ENCODE data around the gene DRC3.

The DRC3 gene

DNA sequence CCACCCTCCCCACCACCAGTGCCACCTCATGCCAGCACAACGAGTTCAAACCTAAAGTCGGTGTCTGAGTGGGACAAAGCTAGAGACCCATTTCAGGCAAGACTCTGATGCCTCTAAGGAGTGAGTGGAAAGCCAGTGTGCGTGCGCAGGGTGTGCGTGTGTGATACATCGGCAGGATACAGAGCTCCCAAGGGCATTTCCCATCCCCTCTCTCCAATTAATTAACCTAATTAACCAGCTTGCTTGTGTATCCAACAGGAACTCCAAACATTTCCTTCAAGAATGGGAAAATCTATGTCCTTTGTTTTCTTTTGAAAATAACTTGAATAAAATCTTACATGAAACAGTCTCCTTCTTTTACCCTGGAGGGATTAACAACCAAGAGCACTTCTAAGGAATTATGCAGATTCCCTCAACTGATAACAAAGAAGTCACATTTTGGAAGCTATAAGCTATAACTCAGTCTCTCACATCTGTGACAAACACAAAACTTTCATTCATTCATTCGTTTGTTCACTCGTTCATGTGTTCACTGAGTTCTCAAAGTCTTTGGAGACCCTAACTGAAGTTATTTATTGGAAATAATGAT lies 56.4 kb downstream of the DRC3 start:
- FAIRE-seq: no peak
- TF ChIP-seq POLR2A (IDR thresholded peaks at IDR 0.05; ENCODE audit: low read depth, low read length): no peak
- TF ChIP-seq TAF1 (IDR thresholded peaks at IDR 0.05; ENCODE audit: borderline replicate concordance, low read depth, low read length): no peak
- TF ChIP-seq POLR2AphosphoS5 (IDR thresholded peaks at IDR 0.05; ENCODE audit: low read depth, low read length): no peak
- DNase-seq (ENCODE audit: insufficient read length): no peak

DNA sequence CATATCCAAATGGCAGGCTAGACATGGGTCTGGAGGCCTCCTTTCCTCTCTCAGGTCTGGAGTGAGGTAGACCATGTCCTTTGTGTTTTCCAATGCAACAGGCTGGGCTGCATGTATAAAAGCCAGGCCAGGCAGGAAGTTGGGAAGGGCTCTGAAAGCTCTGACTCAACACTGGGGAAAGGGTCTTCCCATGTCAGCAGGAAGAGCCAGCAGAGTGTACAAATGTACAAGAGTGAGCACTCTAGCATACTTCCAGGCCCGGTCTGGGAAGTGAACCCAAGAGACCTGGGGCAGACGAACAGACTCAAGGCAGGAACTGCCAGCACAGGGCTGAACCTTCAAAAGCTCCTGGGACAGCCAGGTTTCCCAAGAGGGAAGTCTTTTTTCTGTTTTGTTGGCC lies 59.3 kb downstream of the DRC3 start:
- FAIRE-seq (no peak), DNase-seq (ENCODE audit: insufficient read length) (no peak)
- no peak for TF ChIP-seq TAF1 (IDR thresholded peaks at IDR 0.05; ENCODE audit: borderline replicate concordance, low read depth, low read length)
- TF ChIP-seq POLR2AphosphoS5 (IDR thresholded peaks at IDR 0.05; ENCODE audit: low read depth, low read length): no peak
- TF ChIP-seq POLR2A (IDR thresholded peaks at IDR 0.05; ENCODE audit: low read depth, low read length): no peak

DNA sequence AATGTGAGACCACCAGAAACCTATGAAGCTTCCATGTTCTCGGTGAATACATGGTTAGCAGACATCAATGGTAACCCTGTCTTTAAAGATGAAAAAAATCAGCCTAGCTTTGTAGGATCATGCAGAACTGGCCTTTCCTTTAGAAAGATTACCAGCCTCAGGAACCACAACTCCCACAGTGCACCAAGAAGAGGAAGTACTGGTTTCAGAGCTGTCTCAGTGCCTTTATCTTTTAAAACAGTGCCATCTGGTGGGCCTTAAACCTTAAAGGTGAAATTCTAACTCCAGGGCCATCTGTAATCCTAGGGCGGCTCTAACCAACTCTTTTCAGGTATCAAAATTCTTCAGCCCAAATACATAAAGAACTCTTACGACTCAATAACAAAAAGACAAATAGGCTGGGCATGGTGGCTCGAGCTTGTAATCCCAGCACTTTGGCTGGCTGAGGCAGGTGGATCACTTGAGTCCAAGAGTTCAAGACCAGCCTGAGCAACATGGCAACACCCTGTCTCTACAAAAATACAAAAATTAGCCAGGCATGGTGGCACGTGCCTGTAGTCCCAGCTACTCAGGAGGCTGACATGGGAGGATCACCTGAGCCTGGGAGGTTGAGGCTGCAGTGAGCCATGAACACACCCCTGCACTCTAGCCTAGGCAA lies 60.9 kb downstream of the DRC3 start:
- FAIRE-seq: peak; percentile 69
- DNase-seq (ENCODE audit: insufficient read length): peak; percentile 63

DNA sequence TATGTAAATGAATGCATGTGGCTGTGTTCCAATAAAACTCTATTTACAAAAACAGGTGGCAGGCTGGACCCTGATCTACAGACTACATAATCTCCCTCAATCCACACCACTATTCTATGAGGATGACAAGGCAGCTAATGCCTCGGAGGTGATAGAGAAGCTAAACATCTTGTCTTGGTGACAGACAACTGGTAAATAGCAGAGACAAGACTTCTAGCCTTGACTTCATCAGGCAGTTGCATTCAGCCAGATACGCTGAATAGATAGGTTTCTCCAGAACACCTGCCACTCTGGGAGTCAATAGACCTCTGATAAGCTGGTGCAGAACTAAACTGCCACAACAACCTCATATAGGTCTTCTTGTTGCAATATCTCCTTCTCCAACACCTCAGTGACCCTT lies 63.0 kb downstream of the DRC3 start:
- DNase-seq (ENCODE audit: insufficient read length) (no peak), FAIRE-seq (no peak)
- no peak for TF ChIP-seq POLR2AphosphoS5 (IDR thresholded peaks at IDR 0.05; ENCODE audit: low read depth, low read length)
- TF ChIP-seq POLR2A (IDR thresholded peaks at IDR 0.05; ENCODE audit: low read depth, low read length): no peak

More for the DNA sequence above, 60.9 kb downstream of the DRC3 start:
- TF ChIP-seq POLR2A (IDR thresholded peaks at IDR 0.05; ENCODE audit: low read depth, low read length) (no peak), TAF1 (IDR thresholded peaks at IDR 0.05; ENCODE audit: borderline replicate concordance, low read depth, low read length) (no peak), POLR2AphosphoS5 (IDR thresholded peaks at IDR 0.05; ENCODE audit: low read depth, low read length) (no peak)

DNA sequence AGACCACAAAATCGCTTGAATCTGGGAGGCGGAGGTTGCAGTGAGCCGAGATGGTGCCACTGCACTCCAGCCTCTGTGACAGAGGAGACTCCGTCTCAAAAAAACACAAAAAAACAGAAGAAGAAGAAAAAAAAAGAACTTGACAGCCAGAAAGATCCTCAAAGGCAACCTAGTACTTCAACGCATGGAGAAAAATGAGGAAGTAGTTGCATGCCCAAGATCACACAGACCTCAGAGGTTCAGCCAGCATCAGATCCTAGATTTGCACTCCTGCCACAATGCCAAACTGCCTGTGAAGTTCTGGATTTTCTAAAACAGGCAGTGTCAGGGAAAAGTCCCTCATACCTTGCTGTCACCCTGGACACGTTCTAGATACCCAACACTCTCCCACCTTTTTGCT lies 64.8 kb downstream of the DRC3 start:
- no peak for FAIRE-seq
- no peak for TF ChIP-seq POLR2AphosphoS5 (IDR thresholded peaks at IDR 0.05; ENCODE audit: low read depth, low read length)
- TF ChIP-seq POLR2A (IDR thresholded peaks at IDR 0.05; ENCODE audit: low read depth, low read length): no peak
- no peak for TF ChIP-seq TAF1 (IDR thresholded peaks at IDR 0.05; ENCODE audit: borderline replicate concordance, low read depth, low read length)
- no peak for DNase-seq (ENCODE audit: insufficient read length)

DNA sequence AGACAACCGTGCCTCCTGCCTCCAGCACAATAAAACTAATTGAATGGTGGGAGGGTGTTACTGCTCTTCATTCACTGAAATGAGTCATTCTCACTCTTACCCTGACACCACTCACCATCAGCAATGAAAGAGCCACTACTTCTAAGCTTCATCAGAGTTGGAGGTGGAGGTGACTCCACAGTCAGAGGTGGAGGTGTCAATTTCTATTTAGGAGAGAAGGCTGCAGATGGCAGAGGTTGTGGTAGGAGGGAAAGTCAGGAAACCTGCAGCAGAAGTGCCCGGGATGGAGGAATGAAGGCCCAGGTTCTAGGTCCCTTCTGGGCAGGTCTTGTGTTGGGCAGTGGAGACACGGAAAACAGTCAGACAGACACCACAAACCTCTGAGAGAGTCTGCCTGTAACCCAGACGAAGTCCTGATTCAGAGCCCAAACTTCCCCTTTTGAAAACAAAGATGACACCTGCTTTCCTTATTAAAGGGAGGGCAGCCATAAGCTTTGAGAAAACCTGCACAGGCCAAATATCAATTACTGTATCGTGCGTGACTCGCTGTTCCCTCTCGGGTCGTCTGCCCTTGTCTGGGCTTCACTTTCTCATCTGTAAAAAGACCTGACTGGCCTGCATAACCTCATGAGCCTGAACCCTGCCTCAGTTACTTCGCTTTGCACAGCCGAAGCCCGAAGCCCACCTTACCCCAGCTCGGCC lies 65.6 kb downstream of the DRC3 start:
- FAIRE-seq: peak; percentile 77
- peak; percentile 26 for DNase-seq (ENCODE audit: insufficient read length)
- no peak for TF ChIP-seq POLR2A (IDR thresholded peaks at IDR 0.05; ENCODE audit: low read depth, low read length)
- no peak for TF ChIP-seq POLR2AphosphoS5 (IDR thresholded peaks at IDR 0.05; ENCODE audit: low read depth, low read length)
- TF ChIP-seq TAF1 (IDR thresholded peaks at IDR 0.05; ENCODE audit: borderline replicate concordance, low read depth, low read length): no peak

GRCh38 chr17:18038861-18039534 lies 66.3 kb downstream of the DRC3 start, which contains the start of the genes ATPAF2 and GID4:
Gene ATPAF2 (minus strand): TSS chr17:18039168. CDS start chr17:18039013, 155 bp downstream.
Gene GID4 (plus strand): TSS chr17:18039408. CDS start chr17:18039465, 57 bp downstream.
- peak; percentile 99 for FAIRE-seq
- DNase-seq (ENCODE audit: insufficient read length): peak; percentile 95
- TF ChIP-seq POLR2AphosphoS5 (IDR thresholded peaks at IDR 0.05; ENCODE audit: low read depth, low read length) (peak; percentile 69; the same call in 1 of the 2 replicates), TAF1 (IDR thresholded peaks at IDR 0.05; ENCODE audit: borderline replicate concordance, low read depth, low read length) (peak; percentile 68; the same call in 1 of the 2 replicates), POLR2A (IDR thresholded peaks at IDR 0.05; ENCODE audit: low read depth, low read length) (peak; percentile 68; the same call in 1 of the 2 replicates)

DNA sequence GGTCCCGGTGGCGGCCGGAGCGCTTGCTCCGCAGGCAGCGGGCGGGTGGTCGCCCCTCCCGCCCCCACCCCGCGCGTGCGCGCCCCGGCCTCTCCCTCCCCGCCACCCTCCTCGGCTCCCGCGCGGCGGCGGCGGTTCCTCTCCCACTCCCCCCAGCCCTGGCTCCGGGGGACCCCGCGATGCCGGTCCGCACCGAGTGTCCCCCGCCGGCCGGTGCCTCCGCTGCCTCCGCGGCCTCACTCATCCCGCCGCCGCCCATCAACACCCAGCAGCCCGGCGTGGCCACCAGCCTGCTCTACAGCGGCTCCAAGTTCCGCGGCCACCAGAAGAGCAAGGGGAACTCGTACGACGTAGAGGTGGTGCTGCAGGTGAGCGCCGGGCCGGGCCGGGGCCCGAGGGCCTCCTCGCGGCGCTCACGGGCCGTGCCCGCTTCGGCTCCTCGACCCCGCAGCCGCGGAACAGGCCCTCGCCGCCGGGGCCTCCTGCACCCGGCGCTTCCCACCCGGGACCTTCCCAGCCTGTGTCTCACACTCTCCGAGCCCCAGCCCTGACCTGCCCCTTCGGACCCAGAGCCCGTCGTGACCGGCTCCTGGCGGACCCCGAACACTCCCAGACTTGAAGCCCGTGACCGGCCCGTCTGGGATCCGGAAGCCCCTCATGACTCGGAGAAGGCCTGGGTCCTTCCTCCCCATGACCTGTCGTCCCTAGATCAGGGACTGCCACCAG lies 67.0 kb downstream of the DRC3 start:
- peak; percentile 38 for DNase-seq (ENCODE audit: insufficient read length)
- no peak for FAIRE-seq
- TF ChIP-seq TAF1 (IDR thresholded peaks at IDR 0.05; ENCODE audit: borderline replicate concordance, low read depth, low read length) (no peak), POLR2A (IDR thresholded peaks at IDR 0.05; ENCODE audit: low read depth, low read length) (no peak), POLR2AphosphoS5 (IDR thresholded peaks at IDR 0.05; ENCODE audit: low read depth, low read length) (no peak)

GRCh38 chr17:18040261-18040858 lies 67.7 kb downstream of the DRC3 start:
- DNase-seq (ENCODE audit: insufficient read length) (no peak), FAIRE-seq (no peak)
- TF ChIP-seq TAF1 (IDR thresholded peaks at IDR 0.05; ENCODE audit: borderline replicate concordance, low read depth, low read length): no peak
- TF ChIP-seq POLR2A (IDR thresholded peaks at IDR 0.05; ENCODE audit: low read depth, low read length): no peak
- no peak for TF ChIP-seq POLR2AphosphoS5 (IDR thresholded peaks at IDR 0.05; ENCODE audit: low read depth, low read length)

- FAIRE-seq: no peak
- DNase-seq (ENCODE audit: insufficient read length): no peak
These were observed 69.1 kb downstream of the DRC3 start for GRCh38 chr17:18041776-18042175.

More at GRCh38 chr17:18041776-18042175, 69.1 kb downstream of the DRC3 start:
- TF ChIP-seq POLR2A (IDR thresholded peaks at IDR 0.05; ENCODE audit: low read depth, low read length) (no peak), POLR2AphosphoS5 (IDR thresholded peaks at IDR 0.05; ENCODE audit: low read depth, low read length) (no peak), TAF1 (IDR thresholded peaks at IDR 0.05; ENCODE audit: borderline replicate concordance, low read depth, low read length) (no peak)

All from GM12892 (cell line).